ENCODE results near the gene ABCD2.
"Not testable (repeated sequence)": the region's sequence is repeated elsewhere in the genome, so short reads cannot be mapped to it uniquely, and the experiment has no call there.

Gene ABCD2

GRCh38 chr12:39619660-39620433 lies at the start of gene ABCD2:
Gene ABCD2, minus strand, starts transcription at chr12:39619803. Its CDS starts 188 bp downstream, at chr12:39619615.
- DNase-seq, result peak; percentile 75

- DNase-seq, result no peak
These were observed 40.5 kb upstream of the ABCD2 start for GRCh38 chr12:39660101-39660500.

DNA sequence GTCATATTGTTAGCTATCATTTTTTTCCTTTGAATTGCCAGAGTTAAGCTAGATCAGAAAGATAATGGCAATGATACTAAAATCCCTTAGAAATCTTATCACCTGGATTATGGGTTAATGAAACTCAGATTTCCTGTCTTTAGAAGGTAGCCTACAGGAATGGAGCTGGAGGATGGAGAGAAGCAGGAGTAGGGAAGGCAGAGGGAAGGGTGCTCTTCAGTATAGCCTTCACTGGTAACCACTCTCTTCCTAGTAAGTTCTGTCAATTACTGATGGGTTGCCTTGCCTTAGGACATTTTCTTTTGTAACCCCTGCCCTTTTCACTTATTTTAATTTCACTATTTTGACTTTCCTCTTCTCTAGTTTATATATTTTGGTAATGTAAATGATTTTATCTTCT lies 27.8 kb upstream of the ABCD2 start:
- no peak for DNase-seq

GRCh38 chr12:39646963-39647362 lies 27.4 kb upstream of the ABCD2 start:
- no peak for DNase-seq

DNA sequence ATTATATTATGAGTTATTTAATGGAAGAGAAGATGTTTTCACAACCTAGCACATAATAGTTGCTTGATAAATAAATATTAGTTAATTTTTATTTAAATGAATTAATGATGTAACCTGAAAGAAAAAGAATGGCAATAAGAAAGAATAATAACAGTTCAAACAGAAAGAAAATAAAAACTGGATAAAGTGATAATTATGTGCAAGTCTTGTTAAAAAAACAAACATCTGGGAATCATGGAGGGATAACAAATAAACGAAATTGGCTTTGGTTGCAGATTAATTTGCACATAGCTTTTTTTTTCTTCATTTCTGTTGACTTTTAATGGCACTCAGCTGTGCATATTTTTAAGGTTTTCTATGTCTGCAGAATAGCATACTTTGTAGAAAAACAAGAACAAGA lies 23.4 kb upstream of the ABCD2 start:
- DNase-seq, result no peak

- DNase-seq, result no peak
These were observed 19.2 kb upstream of the ABCD2 start for GRCh38 chr12:39638840-39639239.

- DNase-seq, result no peak
These were observed 18.6 kb upstream of the ABCD2 start for GRCh38 chr12:39638178-39638577.

DNA sequence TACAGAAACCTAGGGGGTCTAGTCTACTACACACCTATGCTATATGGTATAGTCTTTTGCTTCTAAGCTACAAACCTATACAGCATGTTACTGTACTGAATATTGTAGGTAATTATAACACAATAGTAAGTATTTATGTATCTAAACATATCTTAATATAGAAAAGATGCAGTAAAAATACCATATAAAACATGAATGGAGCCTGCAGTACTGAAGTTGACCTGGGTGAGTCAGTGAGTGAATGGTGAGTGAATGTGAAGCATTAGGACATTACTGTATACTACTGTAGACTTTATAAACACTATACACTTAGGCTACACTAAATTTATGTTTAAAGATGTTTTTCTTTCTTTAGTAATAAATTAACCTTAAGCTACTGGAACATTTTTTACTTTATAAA lies 13.1 kb upstream of the ABCD2 start:
- DNase-seq, result no peak

DNA sequence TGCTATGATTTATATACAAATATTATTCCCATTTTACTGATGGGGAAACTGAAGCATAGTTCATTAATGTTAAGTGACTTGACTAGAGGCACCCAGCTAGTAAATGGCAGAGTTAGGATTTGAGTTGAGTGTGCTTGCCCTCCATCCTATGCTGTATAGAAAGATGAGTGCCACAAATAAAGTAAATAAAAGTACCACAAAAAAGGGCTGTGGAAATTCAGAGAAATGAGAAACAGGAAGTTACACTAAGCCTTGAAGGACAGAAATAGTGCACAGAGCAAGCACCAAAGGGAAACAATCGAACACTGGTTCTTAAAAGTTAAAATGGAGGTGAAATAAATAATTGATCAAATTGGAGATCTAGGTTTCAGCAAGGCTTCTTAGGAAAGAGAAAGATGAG lies 9.2 kb upstream of the ABCD2 start:
- DNase-seq, result peak; percentile 8

GRCh38 chr12:39627914-39628313 lies 8.3 kb upstream of the ABCD2 start:
- DNase-seq, result peak; percentile 26

DNA sequence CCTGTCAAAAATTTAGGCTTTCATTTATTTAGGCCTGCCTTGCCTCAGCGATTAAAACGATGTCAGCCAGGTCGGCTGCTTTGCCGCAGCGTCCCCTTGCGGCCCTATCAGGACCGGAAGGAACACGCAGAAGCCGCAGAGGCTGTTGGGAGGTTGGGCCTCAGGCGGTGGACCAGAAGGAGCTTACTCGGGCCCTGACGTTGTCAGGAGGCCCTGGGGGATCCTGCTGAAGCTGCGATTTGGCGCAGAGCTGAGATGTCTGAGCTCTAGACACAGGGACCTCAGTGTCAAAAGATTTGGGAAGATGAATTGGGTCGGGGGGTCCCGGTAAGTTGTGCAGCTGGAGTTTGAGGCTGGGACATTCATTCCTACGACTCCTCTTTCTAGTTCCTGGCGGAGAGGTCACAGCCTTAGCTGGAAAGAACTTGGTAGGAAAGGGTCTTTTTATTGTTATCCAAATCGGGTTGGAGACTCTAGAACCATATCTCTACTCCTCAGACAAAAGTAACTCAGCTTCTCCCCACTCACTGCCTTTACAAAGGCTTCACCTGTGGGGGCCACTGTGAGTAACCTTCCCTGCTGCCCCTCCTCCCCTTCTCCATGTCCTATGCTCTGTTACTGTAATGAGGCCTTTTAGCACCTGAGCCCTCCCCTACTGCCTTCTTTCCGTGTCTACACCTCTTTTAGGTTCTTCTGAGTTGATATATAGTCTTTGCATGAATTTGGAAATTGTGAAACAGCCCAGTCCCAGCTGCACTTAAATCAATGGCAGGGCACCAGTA lies 6.6 kb upstream of the ABCD2 start:
- DNase-seq, result no peak

GRCh38 chr12:39623919-39624318 lies 4.3 kb upstream of the ABCD2 start:
- no peak for DNase-seq

DNA sequence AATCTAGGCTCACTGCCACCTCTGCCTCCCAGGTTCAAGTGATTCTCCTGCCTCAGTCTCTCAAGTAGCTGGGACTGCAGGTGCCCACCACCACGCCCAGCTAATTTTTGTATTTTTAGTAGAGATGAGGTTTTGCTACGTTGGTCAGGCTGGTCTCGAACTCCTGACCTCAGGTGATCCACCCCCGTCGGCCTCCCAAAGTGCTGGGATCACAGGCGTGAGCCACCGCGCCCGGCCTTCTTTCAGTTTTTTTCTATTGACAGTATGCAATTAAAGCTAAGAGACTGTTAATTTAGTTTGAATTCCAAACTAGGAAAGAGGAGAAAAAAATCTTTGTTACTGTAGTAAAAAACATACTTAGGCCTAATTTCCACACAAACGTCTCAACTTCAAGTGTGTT lies 3.6 kb upstream of the ABCD2 start:
- not testable (repeated sequence) for DNase-seq

DNA sequence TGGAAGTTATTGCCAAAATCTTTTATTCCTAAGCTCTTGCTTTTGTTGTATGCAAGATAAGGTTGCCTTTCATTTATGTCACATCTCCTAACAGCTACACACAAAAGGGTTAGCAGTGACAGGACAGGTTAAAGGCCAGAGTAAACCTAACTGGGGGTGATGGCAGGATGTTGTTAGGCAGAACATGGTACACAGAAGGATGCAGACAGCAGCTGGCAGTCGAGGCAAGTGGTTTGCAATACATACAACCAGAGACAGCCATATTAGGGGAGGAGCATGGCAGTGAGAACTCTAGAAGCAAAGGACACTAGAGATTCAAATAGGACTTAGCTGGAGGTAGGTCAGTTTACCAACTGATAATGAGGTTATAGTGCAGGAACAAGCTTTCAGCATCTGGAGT lies 2.7 kb upstream of the ABCD2 start:
- peak; percentile 36 for DNase-seq

DNA sequence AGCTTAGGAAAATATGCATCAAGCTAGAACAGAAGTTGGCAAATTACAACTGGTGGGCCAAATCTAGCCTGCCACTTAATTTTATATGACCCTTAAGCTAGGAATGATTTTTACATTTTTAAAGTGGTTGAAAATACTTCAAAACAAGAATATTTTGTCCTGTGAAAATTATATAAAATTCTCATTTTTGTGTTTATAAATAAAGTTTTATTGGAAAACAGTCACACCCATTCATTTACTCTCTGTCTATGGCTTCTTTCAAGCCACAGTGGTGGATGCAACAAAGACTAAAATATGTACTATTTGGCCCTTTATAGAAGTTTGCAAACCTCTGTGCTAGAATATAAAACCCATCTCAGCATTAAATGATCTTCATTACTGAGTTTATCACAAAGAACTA lies 2.1 kb upstream of the ABCD2 start:
- DNase-seq, result no peak

- peak; percentile 61 for DNase-seq
These were observed 1.4 kb upstream of the ABCD2 start for GRCh38 chr12:39620659-39621658.

DNA sequence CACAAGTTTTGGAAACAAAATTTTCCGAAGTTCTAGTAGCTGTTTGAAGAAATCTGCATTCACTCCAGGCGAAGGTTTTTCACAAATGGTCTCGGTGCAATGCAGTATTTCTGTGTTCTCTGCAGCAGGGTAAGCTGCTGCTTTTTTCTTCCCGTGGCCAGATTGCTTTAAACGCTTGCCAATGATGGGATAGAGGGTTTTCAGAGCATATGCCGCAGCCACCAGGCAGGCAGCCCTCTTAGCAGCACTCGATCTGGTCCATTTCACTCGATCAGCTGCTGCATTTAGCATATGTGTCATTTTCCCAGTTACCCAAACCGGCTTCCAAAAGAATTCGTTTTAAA lies 315 bp downstream of the ABCD2 start:
- peak; percentile 47 for DNase-seq

DNA sequence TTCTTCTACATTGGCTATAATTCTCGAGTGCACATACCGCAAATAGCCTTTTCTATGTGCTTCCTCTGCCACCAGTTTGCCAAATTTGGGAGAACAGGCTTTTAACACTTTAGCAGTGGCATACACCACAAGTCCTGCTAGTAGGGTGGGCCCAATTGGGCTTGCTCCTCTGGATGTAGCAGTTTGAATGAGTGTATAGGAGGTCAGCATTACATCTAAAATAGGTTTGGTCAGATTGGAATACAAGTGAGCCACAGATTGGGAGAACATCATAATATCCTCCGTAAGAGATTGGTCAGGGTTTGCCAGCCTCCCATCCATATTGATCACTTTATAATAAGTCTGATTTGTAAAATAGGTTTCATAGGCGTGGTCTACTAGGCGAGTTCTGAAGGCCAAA lies 902 bp downstream of the ABCD2 start:
- DNase-seq, result no peak

GRCh38 chr12:39617887-39618286 lies 1.7 kb downstream of the ABCD2 start:
- DNase-seq, result no peak

GRCh38 chr12:39616666-39617065 lies 2.9 kb downstream of the ABCD2 start:
- DNase-seq, result no peak

DNA sequence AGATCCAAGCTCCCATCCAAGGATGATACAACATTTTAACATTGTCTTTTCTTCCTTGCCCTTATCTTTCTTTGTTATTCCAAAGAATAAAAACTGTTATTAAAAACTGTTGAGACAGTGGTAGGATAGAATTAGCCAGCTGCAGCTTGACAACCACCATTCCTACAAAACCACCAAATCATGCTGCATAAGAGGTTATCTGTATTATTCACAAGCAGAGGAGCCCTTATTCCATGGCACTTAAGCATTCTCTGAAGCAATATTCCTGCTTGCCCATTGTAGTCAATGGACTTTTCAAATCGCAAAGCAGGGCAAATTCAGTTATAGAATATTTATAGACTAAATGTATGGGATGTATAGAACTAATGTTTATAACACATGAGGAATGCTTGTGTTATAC lies 3.4 kb downstream of the ABCD2 start:
- DNase-seq, result no peak

GRCh38 chr12:39613525-39613924 lies 6.1 kb downstream of the ABCD2 start:
- no peak for DNase-seq

DNA sequence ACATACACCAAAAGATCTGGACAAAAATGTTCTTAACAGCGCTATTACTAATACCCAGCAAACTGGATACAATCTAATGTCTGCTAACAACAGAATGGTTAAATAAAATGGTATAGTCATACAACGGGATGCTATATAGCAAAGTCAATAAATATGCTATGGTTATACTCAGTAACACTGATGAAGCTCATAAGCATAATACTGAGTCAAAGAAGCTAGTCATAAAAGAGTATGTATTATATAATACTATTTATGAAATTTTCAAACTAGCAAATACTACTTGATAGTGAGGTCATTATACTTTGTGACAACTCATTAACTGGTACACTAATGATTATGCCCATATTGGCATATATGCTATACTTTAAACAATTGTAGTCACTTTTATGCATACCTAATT lies 7.4 kb downstream of the ABCD2 start:
- DNase-seq, result no peak
